Subcutaneous adipose tissue (tissue), 4 donors: ENCODE data around the gene TCEA3. TPM values are rescaled to one million over a fixed set of nuclear protein-coding genes. Genes with fewer than 3 reads are reported as not detected.

Source experiments
- CTCF ChIP-seq: fragments of 450-650 bp; IDR thresholded peaks from one replicate; pipeline ENCODE4 v1.5.1; 2016; ENCODE audit warnings: low read depth, mild to moderate bottlenecking, control low read depth, antibody characterized with exemption, moderate library complexity
- total RNA-seq, 4 donors: library from RNA; depleted of rRNA; stranded (reverse); fragments of >200 nt; gene quantifications; one replicate each; pipeline ENCODE4 v1.1.0, GENCODE V29; 2016

The TCEA3 gene
- total RNA-seq, 4 donors from 2014 or later, result 5.4 to 10.8 (median 7.9) TPM

- TF ChIP-seq CTCF, result no peak
Measured at GRCh38 chr1:23381233-23381885, 43.2 kb downstream of the TCEA3 start.

GRCh38 chr1:23380719-23381118, 43.8 kb downstream of the TCEA3 start:
- no peak for TF ChIP-seq CTCF

GRCh38 chr1:23376890-23377811, 47.4 kb downstream of the TCEA3 start:
- TF ChIP-seq CTCF, result no peak

GRCh38 chr1:23371987-23372880, 52.3 kb downstream of the TCEA3 start:
- TF ChIP-seq CTCF, result no peak

- TF ChIP-seq CTCF, result no peak
Measured at GRCh38 chr1:23370709-23371584, 53.6 kb downstream of the TCEA3 start.

GRCh38 chr1:23370330-23370708, 54.2 kb downstream of the TCEA3 start:
- no peak for TF ChIP-seq CTCF
